LNCAP (cell line): ENCODE data around the gene EZR.

Experiments used
- TF ChIP-seq, protein P1 (sequence below): fragments of 450-650 bp; IDR thresholded peaks from 2 replicates; pipeline ENCODE4 v1.5.1; 2017; ENCODE audit warnings: mild to moderate bottlenecking

EZR gene

DNA sequence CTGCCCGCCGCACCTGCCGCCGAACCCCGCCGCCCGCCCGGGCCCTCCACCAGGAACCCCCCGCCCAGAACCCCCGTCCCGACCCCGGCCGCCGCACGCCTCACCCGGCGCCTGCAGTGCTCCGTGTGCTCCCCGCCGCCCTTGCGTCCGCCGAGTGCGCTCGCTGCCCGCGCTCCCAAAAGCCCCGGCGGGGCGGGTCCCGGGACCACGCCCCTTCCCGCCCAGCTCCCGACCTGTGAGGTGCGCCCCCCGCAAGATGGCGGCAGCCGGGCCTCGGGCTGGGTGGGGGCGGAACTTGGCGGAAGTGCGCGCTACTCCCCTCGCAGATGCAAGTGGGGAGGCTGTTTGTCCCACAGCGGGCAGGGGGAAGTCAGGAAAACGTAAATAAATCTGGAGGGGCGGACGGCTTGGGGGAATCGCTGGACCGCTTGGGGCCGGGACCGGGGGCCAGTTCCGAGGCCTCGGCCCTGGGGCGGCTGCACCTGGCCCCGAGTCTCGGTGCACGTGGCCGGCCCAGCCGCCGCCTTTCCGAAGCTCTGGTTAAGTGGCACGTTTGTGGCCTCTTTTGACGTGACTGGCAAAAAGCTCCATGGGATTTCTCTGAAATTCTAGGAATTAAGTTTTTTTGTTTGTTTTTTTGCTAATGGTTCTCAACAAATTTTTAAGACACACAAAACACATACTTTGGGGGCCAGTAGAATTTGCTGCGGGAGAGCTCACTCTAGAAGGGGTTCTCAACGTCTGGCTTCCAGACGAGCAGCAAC is at the start of gene EZR:
EZR (minus strand) TSS at position 156 of the 764 bp plus-strand sequence. CDS start 1,275 bp downstream, outside the sequence.
- TF ChIP-seq, protein P1, sequence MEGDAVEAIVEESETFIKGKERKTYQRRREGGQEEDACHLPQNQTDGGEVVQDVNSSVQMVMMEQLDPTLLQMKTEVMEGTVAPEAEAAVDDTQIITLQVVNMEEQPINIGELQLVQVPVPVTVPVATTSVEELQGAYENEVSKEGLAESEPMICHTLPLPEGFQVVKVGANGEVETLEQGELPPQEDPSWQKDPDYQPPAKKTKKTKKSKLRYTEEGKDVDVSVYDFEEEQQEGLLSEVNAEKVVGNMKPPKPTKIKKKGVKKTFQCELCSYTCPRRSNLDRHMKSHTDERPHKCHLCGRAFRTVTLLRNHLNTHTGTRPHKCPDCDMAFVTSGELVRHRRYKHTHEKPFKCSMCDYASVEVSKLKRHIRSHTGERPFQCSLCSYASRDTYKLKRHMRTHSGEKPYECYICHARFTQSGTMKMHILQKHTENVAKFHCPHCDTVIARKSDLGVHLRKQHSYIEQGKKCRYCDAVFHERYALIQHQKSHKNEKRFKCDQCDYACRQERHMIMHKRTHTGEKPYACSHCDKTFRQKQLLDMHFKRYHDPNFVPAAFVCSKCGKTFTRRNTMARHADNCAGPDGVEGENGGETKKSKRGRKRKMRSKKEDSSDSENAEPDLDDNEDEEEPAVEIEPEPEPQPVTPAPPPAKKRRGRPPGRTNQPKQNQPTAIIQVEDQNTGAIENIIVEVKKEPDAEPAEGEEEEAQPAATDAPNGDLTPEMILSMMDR = no peak

DNA sequence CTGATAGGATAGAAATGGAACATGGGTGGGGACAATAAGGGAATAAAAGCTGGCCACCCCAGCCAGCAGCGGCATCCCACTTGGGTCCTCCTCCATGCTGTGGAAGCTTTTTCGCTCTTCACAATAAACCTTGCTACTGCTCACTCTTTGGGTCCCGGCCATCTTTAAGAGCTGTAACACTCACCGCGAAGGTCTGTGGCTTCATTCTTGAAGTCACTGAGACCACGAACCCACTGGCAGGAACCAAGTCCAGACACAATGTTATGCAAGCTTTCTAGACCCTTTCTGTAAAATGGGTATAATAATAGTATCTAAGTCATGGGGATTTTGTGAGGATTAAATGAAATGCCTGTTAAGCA is 48.9 kb upstream of the EZR start:
- TF ChIP-seq, protein P1 = no peak

DNA sequence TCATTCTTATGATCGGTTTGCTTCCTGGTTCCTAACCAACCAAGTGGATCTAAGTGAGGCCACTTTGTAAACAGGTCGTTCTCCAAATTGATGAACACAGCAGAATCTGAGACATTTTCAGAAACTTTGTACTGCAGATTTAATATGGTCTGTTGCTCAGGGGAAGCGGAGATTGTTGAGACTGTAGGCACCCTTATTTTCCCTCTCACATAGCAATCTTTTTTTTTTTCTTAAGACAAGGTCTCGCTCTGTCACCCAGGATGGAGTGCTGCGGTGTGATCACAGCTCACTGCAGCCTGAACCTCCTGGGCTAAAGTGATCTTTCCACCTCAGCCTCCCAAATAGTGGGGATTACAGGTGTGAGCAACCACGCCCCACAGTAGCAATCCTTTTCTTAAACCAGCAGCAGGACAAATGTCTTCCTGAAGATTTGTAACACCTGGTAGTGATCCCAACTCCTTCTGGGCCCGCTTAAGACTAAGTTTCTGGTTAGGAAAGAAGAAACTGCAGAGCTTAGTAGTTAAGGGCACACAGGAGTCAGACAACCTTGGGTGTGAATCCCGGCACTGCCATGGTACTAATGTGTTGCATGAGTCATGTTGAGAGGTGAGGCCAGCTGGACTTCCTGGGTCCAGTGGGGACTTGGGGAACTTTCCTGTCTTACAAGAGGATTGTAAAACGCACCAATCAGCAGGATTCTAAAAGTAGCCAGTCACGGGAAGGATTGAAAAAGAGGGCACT is 48.4 kb upstream of the EZR start:
- TF ChIP-seq, protein P1 = no peak

DNA sequence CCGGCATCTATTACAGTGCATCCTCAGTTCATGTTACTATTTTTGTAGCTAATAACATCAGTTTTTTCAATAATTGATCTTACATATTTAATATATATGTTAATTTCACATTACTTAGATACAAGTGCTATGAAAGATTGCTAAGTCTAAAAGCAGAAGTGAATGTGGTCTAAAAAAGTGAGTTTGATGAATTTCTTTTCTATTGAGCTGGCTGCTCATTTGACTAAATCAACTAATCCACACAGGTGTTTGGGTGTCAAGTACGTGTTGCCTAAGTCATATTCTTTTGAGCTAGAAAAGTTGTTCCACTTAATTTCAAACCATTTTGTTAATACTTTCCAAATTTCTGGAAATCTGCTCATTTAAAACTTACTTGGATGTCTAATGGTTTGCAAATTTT is 46.6 kb upstream of the EZR start:
- TF ChIP-seq, protein P1 = no peak

DNA sequence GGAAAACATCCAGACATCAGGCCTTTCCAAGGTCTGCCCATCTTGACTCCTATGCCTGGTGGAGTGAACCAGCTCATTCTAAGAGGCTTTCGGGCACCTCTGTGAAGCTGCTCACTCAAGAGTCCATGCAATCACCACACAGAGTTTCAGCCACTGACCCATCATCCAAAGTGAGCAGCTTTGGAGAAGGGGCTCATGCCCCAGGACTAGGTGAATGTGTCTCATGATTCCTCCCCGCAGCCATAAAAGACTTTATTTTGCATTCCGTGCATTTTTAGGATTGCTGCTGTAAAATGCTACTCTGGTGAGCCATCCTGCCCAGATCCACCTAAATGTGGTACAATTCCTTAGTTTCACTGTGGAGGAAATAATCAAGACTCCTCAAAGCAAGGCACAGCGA is 44.5 kb upstream of the EZR start:
- TF ChIP-seq, protein P1 = no peak

DNA sequence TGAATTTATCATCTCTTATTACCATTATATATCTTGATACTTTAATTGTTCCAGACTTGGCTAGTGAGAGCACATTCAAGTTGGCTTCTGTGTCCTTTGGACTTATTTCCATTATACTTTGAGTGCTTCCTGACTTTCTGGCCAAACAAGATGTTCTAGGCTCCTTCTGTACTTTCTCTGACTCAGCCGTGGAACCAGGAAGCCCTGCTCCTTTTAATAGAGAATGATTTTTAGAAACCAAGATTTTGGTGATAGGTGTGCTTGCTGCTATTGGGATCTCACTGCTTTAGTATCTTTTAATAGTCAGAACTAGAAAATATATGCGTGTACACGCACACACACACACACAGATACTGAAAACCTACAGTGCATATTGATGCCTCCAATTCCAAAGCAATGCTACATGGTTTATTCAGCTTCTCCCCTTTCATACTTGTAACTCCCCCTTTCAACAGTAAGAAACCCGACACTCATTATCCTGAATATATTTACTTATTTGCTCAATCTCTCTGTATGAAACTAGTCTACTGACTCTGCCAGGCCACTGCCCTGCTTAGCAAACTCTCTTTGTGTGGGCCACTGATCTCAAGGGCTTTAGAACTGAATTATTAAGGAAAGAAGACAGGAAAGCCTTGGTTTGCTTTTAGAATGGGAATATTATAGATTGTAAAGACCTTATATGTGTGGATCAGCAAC is 42.7 kb upstream of the EZR start:
- TF ChIP-seq, protein P1 = no peak

DNA sequence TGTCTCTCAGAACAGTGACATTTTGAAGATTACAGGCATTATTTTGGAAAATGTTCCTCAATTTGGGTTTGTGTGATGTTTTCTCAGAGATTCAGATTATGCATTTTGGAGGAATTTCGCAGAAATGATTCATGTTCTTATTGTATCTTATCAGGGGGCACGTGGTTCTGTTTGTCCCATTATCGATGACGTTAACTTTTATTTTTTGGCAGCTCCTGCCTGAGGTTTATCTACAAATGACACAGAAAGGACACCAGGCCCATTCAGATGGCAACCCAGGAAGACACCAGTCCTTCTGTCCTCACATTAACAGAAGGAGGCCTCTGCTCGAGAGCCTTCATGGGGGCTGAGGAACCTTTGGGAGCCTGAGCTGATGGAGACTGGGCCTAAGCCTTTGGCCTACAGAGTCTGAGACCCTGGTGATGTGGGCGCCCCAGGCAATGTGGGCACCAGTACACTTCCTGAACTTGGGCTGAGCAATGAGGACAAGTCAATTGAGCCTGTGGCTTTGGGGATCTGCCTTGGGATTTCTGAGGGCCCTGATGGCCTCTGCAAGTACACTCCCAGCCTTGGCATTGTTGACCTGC is 41.2 kb upstream of the EZR start:
- TF ChIP-seq, protein P1 = no peak
